C4-2B (cell line): ENCODE measurements around the gene CRY1.

ENCODE experiments used
- ZFX ChIP-seq: fragments of 450-650 bp; IDR thresholded peaks from 2 replicates; pipeline ENCODE4 v1.6.1; 2017
- TF ChIP-seq, protein P1 (sequence below): fragments of 450-650 bp; conservative IDR thresholded peaks from 2 replicates; pipeline ENCODE4 v1.5.1; 2017; ENCODE audit warnings: mild to moderate bottlenecking

DNA sequence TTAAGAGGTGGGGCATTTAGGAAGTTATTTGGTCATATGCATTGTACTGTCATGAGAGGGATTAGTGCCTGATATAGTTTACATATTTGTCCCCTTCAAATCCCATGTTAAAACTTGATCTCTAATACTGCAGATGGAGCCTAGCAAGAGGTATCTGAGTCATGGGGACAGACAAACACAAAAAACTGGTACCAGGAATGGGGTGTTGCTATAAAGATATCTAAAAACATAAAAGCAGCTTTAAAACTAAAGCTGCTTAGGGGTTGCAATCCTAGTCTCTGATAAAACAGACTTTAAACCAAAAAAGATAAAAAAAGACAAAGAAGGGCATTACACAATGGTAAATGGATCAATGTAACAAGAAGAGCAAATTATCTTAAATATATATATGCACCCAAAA is 11.6 kb downstream of the CRY1 start:
- TF ChIP-seq, protein P1, sequence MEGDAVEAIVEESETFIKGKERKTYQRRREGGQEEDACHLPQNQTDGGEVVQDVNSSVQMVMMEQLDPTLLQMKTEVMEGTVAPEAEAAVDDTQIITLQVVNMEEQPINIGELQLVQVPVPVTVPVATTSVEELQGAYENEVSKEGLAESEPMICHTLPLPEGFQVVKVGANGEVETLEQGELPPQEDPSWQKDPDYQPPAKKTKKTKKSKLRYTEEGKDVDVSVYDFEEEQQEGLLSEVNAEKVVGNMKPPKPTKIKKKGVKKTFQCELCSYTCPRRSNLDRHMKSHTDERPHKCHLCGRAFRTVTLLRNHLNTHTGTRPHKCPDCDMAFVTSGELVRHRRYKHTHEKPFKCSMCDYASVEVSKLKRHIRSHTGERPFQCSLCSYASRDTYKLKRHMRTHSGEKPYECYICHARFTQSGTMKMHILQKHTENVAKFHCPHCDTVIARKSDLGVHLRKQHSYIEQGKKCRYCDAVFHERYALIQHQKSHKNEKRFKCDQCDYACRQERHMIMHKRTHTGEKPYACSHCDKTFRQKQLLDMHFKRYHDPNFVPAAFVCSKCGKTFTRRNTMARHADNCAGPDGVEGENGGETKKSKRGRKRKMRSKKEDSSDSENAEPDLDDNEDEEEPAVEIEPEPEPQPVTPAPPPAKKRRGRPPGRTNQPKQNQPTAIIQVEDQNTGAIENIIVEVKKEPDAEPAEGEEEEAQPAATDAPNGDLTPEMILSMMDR, result no peak
- no peak for TF ChIP-seq ZFX
